Colonic mucosa (tissue), 4 donors: Measurements from ENCODE around the gene SMG7. TPM values are rescaled to one million over a fixed set of nuclear protein-coding genes. Genes with fewer than 3 reads are reported as not detected.

Source experiments
- DNase-seq: peaks from one replicate; pipeline ENCODE4 v3.0.0-alpha.2; 2020
- H3K27ac ChIP-seq: fragments of 200-600 bp; one replicate; pipeline ENCODE4 v1.8.0; 2021
- H3K27me3 ChIP-seq: fragments of 200-600 bp; one replicate; pipeline ENCODE4 v1.8.0; 2021
- H3K36me3 ChIP-seq: fragments of 200-600 bp; one replicate; pipeline ENCODE4 v1.8.0; 2021
- H3K4me1 ChIP-seq: fragments of 200-600 bp; one replicate; pipeline ENCODE4 v1.8.0; 2021; ENCODE audit warnings: mild to moderate bottlenecking
- H3K4me3 ChIP-seq: fragments of 200-600 bp; one replicate; pipeline ENCODE4 v1.8.0; 2021
- H3K9ac ChIP-seq, 2 donors: one replicate each; pipeline ENCODE4 v1.7.0; 2013; ENCODE audit warnings: control low read depth in 2 of 2, low read depth in 2 of 2, low read length in 2 of 2
- H3K9me3 ChIP-seq: fragments of 200-600 bp; one replicate; pipeline ENCODE4 v1.8.0; 2021
- intact Hi-C: fragments of 100-400 bp; cut with DNase I; formaldehyde crosslinking; loops from one replicate; pipeline ENCODE4 v1.14.1; 2022
- total RNA-seq, 2 donors: library from RNA; stranded (reverse); fragmentation: NEBNext Ultra II Directional in 1 of 2; extraction: Animal tissue kit (Norgen Biotek cat#: 25700) in 1 of 2; gene quantifications; one replicate each; pipeline ENCODE4 v1.2.1, GENCODE V29; 2021
- TF ChIP-seq, protein P1 (sequence below): fragments of 200-600 bp; IDR thresholded peaks from one replicate; pipeline ENCODE4 v1.8.0; 2022; ENCODE audit warnings: antibody characterized with exemption, mild to moderate bottlenecking
- donor health status: healthy.
- donor health status: DM: no; HTN: no; CAD: no.
- donor health status: DM: no; HTN: no; CAD: no.

The SMG7 gene
- total RNA-seq, 2 donors from 2014 or later: 55.2 to 57.1 TPM

- no peaks in the 10 kb centered on the region for H3K36me3 ChIP-seq
- intact Hi-C loops: no loop called here
- H3K4me3 ChIP-seq: no peak overlapping the region
- no peaks in the 10 kb centered on the region for H3K9me3 ChIP-seq
- TF ChIP-seq, protein P1, sequence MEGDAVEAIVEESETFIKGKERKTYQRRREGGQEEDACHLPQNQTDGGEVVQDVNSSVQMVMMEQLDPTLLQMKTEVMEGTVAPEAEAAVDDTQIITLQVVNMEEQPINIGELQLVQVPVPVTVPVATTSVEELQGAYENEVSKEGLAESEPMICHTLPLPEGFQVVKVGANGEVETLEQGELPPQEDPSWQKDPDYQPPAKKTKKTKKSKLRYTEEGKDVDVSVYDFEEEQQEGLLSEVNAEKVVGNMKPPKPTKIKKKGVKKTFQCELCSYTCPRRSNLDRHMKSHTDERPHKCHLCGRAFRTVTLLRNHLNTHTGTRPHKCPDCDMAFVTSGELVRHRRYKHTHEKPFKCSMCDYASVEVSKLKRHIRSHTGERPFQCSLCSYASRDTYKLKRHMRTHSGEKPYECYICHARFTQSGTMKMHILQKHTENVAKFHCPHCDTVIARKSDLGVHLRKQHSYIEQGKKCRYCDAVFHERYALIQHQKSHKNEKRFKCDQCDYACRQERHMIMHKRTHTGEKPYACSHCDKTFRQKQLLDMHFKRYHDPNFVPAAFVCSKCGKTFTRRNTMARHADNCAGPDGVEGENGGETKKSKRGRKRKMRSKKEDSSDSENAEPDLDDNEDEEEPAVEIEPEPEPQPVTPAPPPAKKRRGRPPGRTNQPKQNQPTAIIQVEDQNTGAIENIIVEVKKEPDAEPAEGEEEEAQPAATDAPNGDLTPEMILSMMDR: no peak
- H3K27me3 ChIP-seq: no peaks in the 10 kb centered on the region
- H3K4me1 ChIP-seq: peaks cover 10% of the 10 kb centered on the region
- H3K27ac ChIP-seq: no peak overlapping the region
- no peak for DNase-seq
- H3K9ac ChIP-seq: no peak overlapping the region
Observed at GRCh38 chr1:183512450-183512849, 40.2 kb downstream of the SMG7 start.

GRCh38 chr1:183514235-183514634, 41.9 kb downstream of the SMG7 start:
- no peaks in the 10 kb centered on the region for H3K9me3 ChIP-seq
- H3K9ac ChIP-seq: no peak overlapping the region
- no peak for DNase-seq
- H3K4me1 ChIP-seq: peaks cover 10% of the 10 kb centered on the region
- no peaks in the 10 kb centered on the region for H3K27me3 ChIP-seq
- no peaks in the 10 kb centered on the region for H3K36me3 ChIP-seq
- no peak overlapping the region for H3K27ac ChIP-seq
- TF ChIP-seq, protein P1: no peak
- intact Hi-C loops: no loop called here
- no peak overlapping the region for H3K4me3 ChIP-seq

- TF ChIP-seq, protein P1: no peak
- intact Hi-C loops: no loop called here
- Histone ChIP-seq H3K4me3 (no peak overlapping the region), H3K27ac (no peak overlapping the region), H3K9me3 (no peaks in the 10 kb centered on the region), H3K4me1 (peaks cover 10% of the 10 kb centered on the region), H3K36me3 (no peaks in the 10 kb centered on the region), H3K27me3 (no peaks in the 10 kb centered on the region), H3K9ac (no peak overlapping the region)
- no peak for DNase-seq
Observed at GRCh38 chr1:183515002-183515689, 42.8 kb downstream of the SMG7 start.

- H3K27ac ChIP-seq: no peak overlapping the region
- DNase-seq: no peak
- H3K27me3 ChIP-seq: no peaks in the 10 kb centered on the region
- H3K4me3 ChIP-seq: no peak overlapping the region
- peaks cover 10% of the 10 kb centered on the region for H3K4me1 ChIP-seq
- no peaks in the 10 kb centered on the region for H3K9me3 ChIP-seq
- no peak overlapping the region for H3K9ac ChIP-seq
- TF ChIP-seq, protein P1: no peak
- intact Hi-C loops: no loop called here
- H3K36me3 ChIP-seq: no peaks in the 10 kb centered on the region
Observed at GRCh38 chr1:183516725-183517124, 44.4 kb downstream of the SMG7 start.

DNA sequence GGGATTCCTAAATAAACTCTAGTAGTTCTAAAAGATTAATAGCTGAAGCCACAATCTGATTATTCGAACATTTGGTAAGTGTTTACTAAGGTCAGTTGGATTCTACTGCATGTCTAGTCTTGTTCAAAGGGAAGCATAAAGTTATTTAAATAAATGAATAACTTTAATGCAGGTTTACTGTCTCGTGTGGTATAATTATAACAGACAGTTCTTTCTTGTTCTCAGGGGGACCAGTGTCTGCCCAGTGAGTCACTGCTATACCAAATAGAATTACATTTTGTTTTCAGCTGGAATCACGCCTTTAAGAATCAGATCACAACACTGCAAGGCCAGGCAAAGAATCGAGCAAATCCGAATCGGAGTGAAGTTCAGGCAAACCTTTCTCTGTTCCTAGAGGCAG, 45.1 kb downstream of the SMG7 start:
- intact Hi-C loops: no loop called here
- no peak for DNase-seq
- Histone ChIP-seq H3K27ac (no peak overlapping the region), H3K27me3 (no peaks in the 10 kb centered on the region), H3K9ac (no peak overlapping the region), H3K4me1 (peaks cover 10% of the 10 kb centered on the region), H3K9me3 (no peaks in the 10 kb centered on the region), H3K4me3 (no peak overlapping the region), H3K36me3 (no peaks in the 10 kb centered on the region)
- TF ChIP-seq, protein P1: no peak
